IPS-NIHi7 (cell line): ENCODE results near the gene DPM2.

Experiments used
- DNase-seq: peaks from one replicate; pipeline ENCODE4 v3.0.0; 2012; ENCODE audit warnings: mixed read lengths; ENCODE audit errors: extremely low spot score

DPM2 gene

GRCh38 chr9:127898433-127899127 is 39.1 kb downstream of the DPM2 start:
- no peak for DNase-seq

- peak; percentile 96 for DNase-seq
Observed at GRCh38 chr9:127897193-127897692, 40.4 kb downstream of the DPM2 start.

- no peak for DNase-seq
Observed at GRCh38 chr9:127896395-127897192, 41.1 kb downstream of the DPM2 start.

DNA sequence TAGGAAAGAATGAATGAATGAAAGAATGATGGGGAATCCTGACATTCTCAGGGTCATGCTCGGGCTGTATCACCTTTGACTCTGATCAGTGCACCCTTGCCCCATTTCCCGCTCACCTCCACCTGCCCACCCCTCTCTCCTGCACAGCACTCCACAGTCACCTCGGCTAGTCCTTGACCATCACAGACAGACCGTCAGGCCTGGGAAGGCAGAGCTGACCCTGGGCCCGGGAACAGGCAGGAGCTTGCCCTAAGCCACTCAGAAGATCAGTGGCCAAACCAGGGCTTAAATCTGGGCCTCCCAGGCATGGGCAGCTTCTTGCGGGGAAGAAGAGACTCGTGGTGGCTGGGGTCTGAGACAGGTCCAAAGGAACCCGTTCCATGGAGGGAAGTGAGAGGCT is 41.8 kb downstream of the DPM2 start:
- DNase-seq: no peak

DNA sequence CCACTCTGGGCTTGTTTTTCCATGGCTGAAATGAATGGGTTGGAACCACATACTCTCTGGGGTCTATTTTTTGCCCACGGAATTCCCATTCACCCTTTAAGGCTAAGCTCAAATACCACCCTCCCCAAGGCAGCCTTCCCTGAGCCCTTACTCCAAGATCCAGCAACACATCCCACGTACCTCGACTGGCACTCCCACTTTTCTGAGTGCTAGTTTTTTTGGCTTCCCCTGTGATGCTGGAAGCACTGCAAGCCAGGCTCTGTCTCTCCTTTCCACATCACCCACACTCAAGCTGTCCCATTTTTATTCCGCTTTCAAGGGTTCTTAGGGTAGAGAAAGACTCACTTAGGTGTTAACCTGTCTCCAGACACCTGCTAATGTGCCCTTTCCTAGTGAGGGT is 44.3 kb downstream of the DPM2 start:
- DNase-seq: no peak

- DNase-seq: no peak
Observed at GRCh38 chr9:127892831-127893230, 44.8 kb downstream of the DPM2 start.

DNA sequence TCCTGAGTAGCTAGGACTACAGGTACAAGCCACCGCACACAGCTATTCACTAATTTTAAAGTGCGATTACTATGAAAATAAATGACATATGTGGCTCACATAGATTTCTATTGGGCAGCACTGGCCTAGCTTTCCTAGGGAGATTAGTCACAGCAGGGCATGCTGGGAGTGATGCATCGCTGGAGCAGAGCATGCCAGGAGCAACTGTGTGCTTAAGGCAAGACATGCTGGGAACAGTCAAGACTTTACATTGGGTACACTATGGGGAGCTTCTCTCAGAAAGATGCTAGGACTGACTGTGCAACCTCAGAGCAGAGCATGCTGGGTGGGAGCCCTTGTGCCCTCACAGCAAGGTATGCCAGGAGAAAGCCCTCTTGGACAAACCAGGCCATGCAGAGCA is 47.6 kb downstream of the DPM2 start:
- DNase-seq: no peak

DNA sequence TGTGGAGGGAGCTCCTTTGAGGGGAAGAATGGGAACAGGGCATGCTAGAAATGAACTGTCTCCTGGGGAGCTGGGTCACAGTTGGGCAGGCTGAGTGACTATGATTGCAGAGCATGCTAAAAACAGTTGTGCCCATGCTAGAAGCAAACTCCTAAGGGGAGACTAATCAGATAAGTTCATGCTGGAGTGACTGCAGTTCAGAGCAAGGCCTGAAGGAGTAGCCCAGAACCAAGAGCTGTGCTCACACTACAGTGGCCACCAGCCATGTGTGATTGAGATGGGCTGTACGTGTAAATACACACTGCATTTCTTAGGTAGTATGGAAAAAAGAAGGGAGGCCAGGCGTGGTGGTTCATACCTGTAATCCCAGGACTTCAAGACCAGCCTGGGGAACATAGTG is 49.9 kb downstream of the DPM2 start:
- peak; percentile 9 for DNase-seq

DNA sequence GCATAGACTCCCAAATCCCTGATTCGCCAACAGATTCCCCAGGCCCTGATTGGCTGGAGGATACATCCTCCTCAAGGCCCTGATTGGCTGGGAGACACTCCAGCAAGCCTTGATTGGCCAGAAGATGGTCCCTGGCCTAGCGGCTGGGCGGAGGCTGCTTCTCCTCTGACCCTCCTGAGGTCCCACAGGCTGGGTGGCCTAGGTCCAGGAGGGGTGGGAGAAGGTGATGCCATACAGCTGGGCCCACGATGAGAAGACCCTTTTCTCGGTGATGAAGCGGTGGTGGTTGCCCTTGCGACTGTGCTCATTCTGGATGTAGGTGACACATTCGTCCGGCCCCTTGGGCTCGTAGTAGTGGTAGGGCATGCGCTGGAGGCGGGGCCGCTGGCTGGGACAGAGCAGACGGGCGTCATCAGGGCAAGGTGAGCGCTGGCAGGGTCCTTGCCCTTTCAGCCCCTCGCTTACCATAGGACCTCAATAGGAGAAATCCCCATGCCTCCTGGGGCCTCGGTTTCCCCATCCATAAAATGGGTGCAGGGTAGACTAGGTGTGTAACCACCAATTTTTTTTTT is 51.2 kb downstream of the DPM2 start:
- peak; percentile 51 for DNase-seq

- no peak for DNase-seq
Observed at GRCh38 chr9:127885508-127886281, 52.0 kb downstream of the DPM2 start.
